GM10248 (cell line): ENCODE measurements around the gene SFXN1.
A peak's percentile ranks its signal among the peaks of the same experiment; 100 is the strongest.

Experiments
- CTCF ChIA-PET: fragments of 300-600 bp; sonication (Branson Sonifier 250); formaldehyde crosslinking; extraction: SDS; loops from one replicate; lab custom pipeline; 2021; ENCODE audit warnings: antibody characterized with exemption; lab: Yijun Ruan, JAX
- POLR2A ChIA-PET: fragments of 350-650 bp; sonication (Branson Sonifier 250); formaldehyde crosslinking; extraction: SDS; loops from one replicate; lab custom pipeline; 2020; ENCODE audit warnings: antibody characterized with exemption; lab: Yijun Ruan, JAX
- DNase-seq: peaks from one replicate; pipeline ENCODE4 v3.0.0; 2012; ENCODE audit errors: extremely low spot score
- TF ChIP-seq, protein P1 (sequence below): IDR thresholded peaks from 2 replicates; pipeline ENCODE4 v1.5.1; 2012; ENCODE audit warnings: mild to moderate bottlenecking, low read depth; ENCODE audit errors: extremely low read depth, missing control alignments, control extremely low read depth

Gene SFXN1

DNA sequence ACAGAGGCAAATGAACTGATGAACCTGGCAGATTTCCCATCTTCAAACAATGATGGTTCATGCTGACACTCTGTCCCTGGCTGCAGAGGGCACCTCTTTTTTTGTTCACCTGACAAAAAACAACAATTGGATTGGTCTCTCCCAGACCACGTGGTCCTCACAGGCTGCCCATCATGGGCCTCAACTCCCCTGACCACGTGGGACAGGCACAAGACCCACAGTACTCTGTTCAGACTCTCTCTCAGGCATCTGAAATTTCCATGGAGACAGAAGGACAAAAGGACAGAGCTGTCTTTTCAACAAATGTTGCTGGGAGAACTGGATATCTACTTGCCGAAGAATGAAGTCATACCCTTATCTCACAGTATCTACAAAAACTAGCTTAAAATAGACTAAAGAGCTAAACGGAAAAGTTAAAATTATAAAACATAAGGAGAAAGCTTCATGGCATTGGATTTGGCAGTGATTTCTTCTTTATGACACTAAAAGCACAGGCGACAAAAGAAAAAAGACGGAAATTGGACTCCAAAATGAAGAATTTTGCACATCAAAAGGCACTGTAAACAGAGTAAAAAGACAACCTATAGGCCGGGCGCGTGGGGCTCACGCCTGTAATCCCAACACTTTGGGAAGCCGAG lies 22.1 kb upstream of the SFXN1 start:
- CTCF ChIA-PET: interaction anchor here (1.5 kb wide), 1 partner anchor 8 kb away, joined by 3 read pairs; no protein-coding TSS in a partner anchor
- DNase-seq: no peak
- TF ChIP-seq, protein P1, sequence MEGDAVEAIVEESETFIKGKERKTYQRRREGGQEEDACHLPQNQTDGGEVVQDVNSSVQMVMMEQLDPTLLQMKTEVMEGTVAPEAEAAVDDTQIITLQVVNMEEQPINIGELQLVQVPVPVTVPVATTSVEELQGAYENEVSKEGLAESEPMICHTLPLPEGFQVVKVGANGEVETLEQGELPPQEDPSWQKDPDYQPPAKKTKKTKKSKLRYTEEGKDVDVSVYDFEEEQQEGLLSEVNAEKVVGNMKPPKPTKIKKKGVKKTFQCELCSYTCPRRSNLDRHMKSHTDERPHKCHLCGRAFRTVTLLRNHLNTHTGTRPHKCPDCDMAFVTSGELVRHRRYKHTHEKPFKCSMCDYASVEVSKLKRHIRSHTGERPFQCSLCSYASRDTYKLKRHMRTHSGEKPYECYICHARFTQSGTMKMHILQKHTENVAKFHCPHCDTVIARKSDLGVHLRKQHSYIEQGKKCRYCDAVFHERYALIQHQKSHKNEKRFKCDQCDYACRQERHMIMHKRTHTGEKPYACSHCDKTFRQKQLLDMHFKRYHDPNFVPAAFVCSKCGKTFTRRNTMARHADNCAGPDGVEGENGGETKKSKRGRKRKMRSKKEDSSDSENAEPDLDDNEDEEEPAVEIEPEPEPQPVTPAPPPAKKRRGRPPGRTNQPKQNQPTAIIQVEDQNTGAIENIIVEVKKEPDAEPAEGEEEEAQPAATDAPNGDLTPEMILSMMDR: no peak
- POLR2A ChIA-PET: no interaction called here

GRCh38 chr5:175457466-175457865 lies 20.9 kb upstream of the SFXN1 start:
- TF ChIP-seq, protein P1: no peak
- POLR2A ChIA-PET: no interaction called here
- CTCF ChIA-PET: interaction anchor here (0.8 to 0.9 kb wide), 2 partner anchors 10 to 11 kb away, joined by 3 to 5 read pairs; no protein-coding TSS in a partner anchor
- no peak for DNase-seq

GRCh38 chr5:175460126-175460525 lies 18.2 kb upstream of the SFXN1 start:
- ChIA-PET POLR2A (no interaction called here), CTCF (no interaction called here)
- TF ChIP-seq, protein P1: peak; percentile 33
- DNase-seq: no peak

- CTCF ChIA-PET: interaction anchor here (1.2 kb wide), 1 partner anchor 509 kb away, joined by 3 read pairs; no protein-coding TSS in a partner anchor
- POLR2A ChIA-PET: no interaction called here
- TF ChIP-seq, protein P1: no peak
- no peak for DNase-seq
Measured at GRCh38 chr5:175460552-175460951, 17.8 kb upstream of the SFXN1 start.

DNA sequence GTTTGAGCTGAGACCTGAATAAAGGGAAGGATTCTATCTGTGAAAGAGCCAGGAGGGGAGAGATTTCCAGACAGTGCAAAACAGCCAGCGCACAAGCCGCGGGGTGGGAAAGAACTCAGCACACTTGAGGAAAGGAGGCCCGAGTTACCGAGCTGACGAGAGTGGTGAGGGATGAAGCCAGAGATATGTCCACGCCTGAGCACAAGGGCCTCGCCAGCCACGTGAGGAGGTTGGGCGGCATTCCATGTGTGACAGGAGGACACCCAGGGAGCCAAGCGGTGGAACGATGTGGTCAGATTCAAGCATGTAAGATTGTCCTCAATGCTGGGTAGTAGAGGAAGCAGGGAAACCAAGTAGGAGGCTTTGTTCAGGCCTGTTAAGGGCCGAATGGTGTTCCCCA lies 17.0 kb upstream of the SFXN1 start:
- ChIA-PET POLR2A (no interaction called here), CTCF (interaction anchor here (1.0 to 1.2 kb wide), 3 partner anchors 8 to 510 kb away, joined by 3 read pairs; no protein-coding TSS in a partner anchor)
- DNase-seq: no peak
- TF ChIP-seq, protein P1: no peak

GRCh38 chr5:175463641-175464040 lies 14.7 kb upstream of the SFXN1 start:
- ChIA-PET CTCF (interaction anchor here (1.2 to 2.9 kb wide), 11 partner anchors 8 to 512 kb away, joined by 3 to 62 read pairs (median 8); partner anchors contain the start of gene SFXN1), POLR2A (no interaction called here)
- TF ChIP-seq, protein P1: no peak
- no peak for DNase-seq
